H9 (cell line): ENCODE data around the gene PLCH1. TPM values are rescaled to one million over a fixed set of nuclear protein-coding genes. Genes with fewer than 3 reads are reported as not detected.

Source experiments
- DNase-seq: peaks from one replicate; pipeline ENCODE4 v3.0.0-alpha.2; 2017
- H2AFZ ChIP-seq: one replicate; pipeline ENCODE4 v1.6.1; 2013; ENCODE audit warnings: mild to moderate bottlenecking, low read length, control low read depth, moderate library complexity
- H2AK5ac ChIP-seq: 2 replicates; pipeline ENCODE4 v1.6.1; 2013; ENCODE audit warnings: low read length, control low read depth, mixed read lengths; ENCODE audit not compliant: insufficient read length
- H2BK120ac ChIP-seq: one replicate; pipeline ENCODE4 v1.6.1; 2013; ENCODE audit warnings: low read depth, mild to moderate bottlenecking, low read length, control low read depth, inconsistent platforms; ENCODE audit not compliant: poor library complexity, severe bottlenecking
- H2BK12ac ChIP-seq: 2 replicates; pipeline ENCODE4 v1.6.1; 2013; ENCODE audit warnings: low read length, control low read depth, mixed read lengths, low read depth; ENCODE audit not compliant: insufficient read length
- H2BK15ac ChIP-seq: 2 replicates; pipeline ENCODE4 v1.6.1; 2013; ENCODE audit warnings: low read depth, low read length, control low read depth
- H2BK20ac ChIP-seq: one replicate; pipeline ENCODE4 v1.6.1; 2013; ENCODE audit warnings: low read depth, mild to moderate bottlenecking, low read length, control low read depth, inconsistent platforms; ENCODE audit not compliant: poor library complexity, severe bottlenecking
- H2BK5ac ChIP-seq: 2 replicates; pipeline ENCODE4 v1.6.1; 2013; ENCODE audit warnings: low read length, control low read depth, mixed read lengths; ENCODE audit not compliant: insufficient read length
- H3K14ac ChIP-seq: 2 replicates; pipeline ENCODE4 v1.6.1; 2013; ENCODE audit warnings: low read length, control low read depth; ENCODE audit not compliant: insufficient read depth
- H3K18ac ChIP-seq: 2 replicates; pipeline ENCODE4 v1.6.1; 2013; ENCODE audit warnings: low read depth, mild to moderate bottlenecking, mixed read lengths, low read length, control low read depth; ENCODE audit not compliant: insufficient read length
- H3K23ac ChIP-seq: 2 replicates; pipeline ENCODE4 v1.6.1; 2013; ENCODE audit warnings: low read length, control low read depth, mixed read lengths, low read depth; ENCODE audit not compliant: insufficient read length
- H3K23me2 ChIP-seq: 2 replicates; pipeline ENCODE4 v1.6.1; 2013; ENCODE audit warnings: low read depth, mild to moderate bottlenecking, mixed read lengths, low read length, control low read depth; ENCODE audit not compliant: insufficient read length, poor library complexity, severe bottlenecking
- H3K27ac ChIP-seq: 2 replicates; pipeline ENCODE4 v1.5.1; 2013; ENCODE audit warnings: low read length, control low read depth, mixed read lengths, low read depth; ENCODE audit not compliant: insufficient read length
- H3K27me3 ChIP-seq: 2 replicates; pipeline ENCODE4 v1.6.1; 2013; ENCODE audit warnings: low read length, control low read depth, inconsistent platforms; ENCODE audit not compliant: insufficient read depth
- H3K4ac ChIP-seq: 2 replicates; pipeline ENCODE4 v1.6.1; 2013; ENCODE audit warnings: low read depth, mild to moderate bottlenecking, control low read depth, inconsistent platforms, low read length, moderate library complexity
- H3K4me1 ChIP-seq: 2 replicates; pipeline ENCODE4 v1.6.1; 2013; ENCODE audit warnings: low read length, control low read depth, inconsistent platforms; ENCODE audit not compliant: insufficient read depth
- H3K4me2 ChIP-seq: 2 replicates; pipeline ENCODE4 v1.6.1; 2013; ENCODE audit warnings: low read length, control low read depth, mixed read lengths; ENCODE audit not compliant: insufficient read length, insufficient read depth
- H3K56ac ChIP-seq: 2 replicates; pipeline ENCODE4 v1.6.1; 2013; ENCODE audit warnings: low read depth, mild to moderate bottlenecking, mixed read lengths, low read length, control low read depth; ENCODE audit not compliant: insufficient read length
- H3K79me1 ChIP-seq: 2 replicates; pipeline ENCODE4 v1.6.1; 2013; ENCODE audit warnings: low read depth, mild to moderate bottlenecking, moderate library complexity, low read length, control low read depth, inconsistent platforms; ENCODE audit not compliant: insufficient read depth, poor library complexity, severe bottlenecking
- H3K79me2 ChIP-seq: 2 replicates; pipeline ENCODE4 v1.6.1; 2013; ENCODE audit warnings: low read length, control low read depth, inconsistent platforms; ENCODE audit not compliant: insufficient read depth
- H3K9ac ChIP-seq: 2 replicates; pipeline ENCODE4 v1.6.1; 2013; ENCODE audit warnings: low read length, control low read depth, mixed read lengths; ENCODE audit not compliant: insufficient read length; ENCODE audit errors: extremely low read depth
- H3K9me3 ChIP-seq: one replicate; pipeline ENCODE4 v1.6.1; 2013; ENCODE audit warnings: low read depth, low read length, inconsistent platforms; ENCODE audit not compliant: control insufficient read depth
- H3T11ph ChIP-seq: one replicate; pipeline ENCODE4 v1.6.1; 2013; ENCODE audit warnings: mild to moderate bottlenecking, low read length, control low read depth, inconsistent platforms
- H4K20me1 ChIP-seq: one replicate; pipeline ENCODE4 v1.6.1; 2013; ENCODE audit not compliant: control insufficient read depth, insufficient read length, insufficient read depth
- H4K5ac ChIP-seq: 2 replicates; pipeline ENCODE4 v1.6.1; 2013; ENCODE audit warnings: low read depth, mild to moderate bottlenecking, mixed read lengths, low read length, control low read depth; ENCODE audit not compliant: insufficient read length
- H4K8ac ChIP-seq: replicated peaks from 2 replicates; pipeline ENCODE4 v1.6.1; 2013; ENCODE audit warnings: low read length, control low read depth, mixed read lengths, low read depth; ENCODE audit not compliant: insufficient read length
- H4K91ac ChIP-seq: 2 replicates; pipeline ENCODE4 v1.6.1; 2013; ENCODE audit warnings: low read depth, mild to moderate bottlenecking, moderate library complexity, mixed read lengths, low read length, control low read depth; ENCODE audit not compliant: insufficient read length
- H3K27ac Mint-ChIP-seq, 3 experiments: 2 replicates in 2 of 3; 3 replicates in 1 of 3; pipeline ENCODE4 v1.8.0; 2020 to 2021; ENCODE audit warnings: mixed read lengths in 3 of 3, mild to moderate bottlenecking in 1 of 3, moderate library complexity in 1 of 3
- H3K27me3 Mint-ChIP-seq: 2 replicates; pipeline ENCODE4 v1.8.0; 2021; ENCODE audit warnings: low read depth, mild to moderate bottlenecking, moderate library complexity, mixed read lengths
- H3K36me3 Mint-ChIP-seq, 3 experiments: 2 replicates in 2 of 3; 3 replicates in 1 of 3; pipeline ENCODE4 v1.8.0; 2020 to 2021; ENCODE audit warnings: low read depth in 3 of 3, mixed read lengths in 3 of 3; ENCODE audit not compliant: insufficient read depth in 1 of 3
- H3K4me1 Mint-ChIP-seq, 2 experiments: 2 replicates each; pipeline ENCODE4 v1.8.0; 2020; ENCODE audit warnings: mixed read lengths in 2 of 2
- H3K4me3 Mint-ChIP-seq, 2 experiments: 2 replicates in 1 of 2; 3 replicates in 1 of 2; pipeline ENCODE4 v1.8.0; 2020 to 2021; ENCODE audit warnings: mild to moderate bottlenecking in 2 of 2, mixed read lengths in 2 of 2, moderate library complexity in 1 of 2
- H3K9me3 Mint-ChIP-seq, 2 experiments: 2 replicates in 1 of 2; 3 replicates in 1 of 2; pipeline ENCODE4 v1.8.0; 2020; ENCODE audit warnings: mild to moderate bottlenecking in 2 of 2, mixed read lengths in 2 of 2, moderate library complexity in 1 of 2
- WGBS: extraction: QIAGEN DNeasy Blood & Tissue Kit; methylation state at CpG from one replicate; pipeline ENCODE4 v1.1.7; 2013; ENCODE audit warnings: missing lambda C conversion rate, low lambda C conversion rate, mixed read lengths; ENCODE audit not compliant: insufficient read length; ENCODE audit errors: extremely low coverage; 5-methylcytosine and 5-hydroxymethylcytosine counted together
- total RNA-seq: library from RNA; stranded (reverse); gene quantifications from 2 replicates; pipeline ENCODE4 v1.2.1, GENCODE V29; 2021
- TF ChIP-seq, protein P1 (sequence below): fragments of 200-600 bp; sonication (generic); conservative IDR thresholded peaks from 3 replicates; pipeline ENCODE4 v1.8.0; 2021; ENCODE audit warnings: antibody characterized with exemption, mild to moderate bottlenecking

The PLCH1 gene
- total RNA-seq, 1 experiment from 2014 or later = 19.0 TPM

DNA sequence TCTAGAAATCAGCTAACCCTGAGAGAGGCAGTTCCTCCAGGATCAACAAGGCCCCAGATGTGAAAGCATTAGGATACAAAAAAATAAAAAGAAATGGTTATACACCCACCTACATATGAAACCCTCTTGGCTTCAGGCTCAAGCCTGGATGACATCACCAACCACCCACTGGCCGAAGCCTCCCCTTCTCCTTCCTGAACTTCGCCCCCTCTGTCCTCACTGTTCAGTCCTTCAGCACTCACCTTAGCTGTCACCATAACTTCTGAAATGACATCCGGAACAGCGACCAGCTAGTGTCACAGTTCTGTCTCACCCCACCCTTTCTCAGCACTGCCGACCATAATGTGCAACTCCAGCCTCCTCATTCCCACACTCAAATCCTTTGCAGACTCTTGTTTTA lies 98.7 kb downstream of the PLCH1 start:
- H3K9me3 Mint-ChIP-seq = no peaks in the 10 kb centered on the region
- Histone ChIP-seq H2BK120ac (no peak overlapping the region), H2BK5ac (no peak overlapping the region)

More for the DNA sequence above, 98.7 kb downstream of the PLCH1 start:
- Histone ChIP-seq H3K9ac (no peak overlapping the region), H3K9me3 (no peaks in the 10 kb centered on the region), H3K79me2 (no peaks in the 10 kb centered on the region), H4K8ac (no peak overlapping the region), H2AK5ac (no peak overlapping the region), H2AFZ (no peak overlapping the region), H2BK20ac (no peak overlapping the region), H3K23me2 (no peaks in the 10 kb centered on the region), H3K23ac (no peak overlapping the region), H3K56ac (no peak overlapping the region), H4K5ac (no peak overlapping the region), H3K4ac (no peak overlapping the region), H4K20me1 (no peaks in the 10 kb centered on the region), H3K4me1 (peaks cover 7% of the 10 kb centered on the region; the same call in 1 of the 2 replicates), H4K91ac (no peak overlapping the region), H2BK15ac (no peak overlapping the region), H3K27me3 (no peaks in the 10 kb centered on the region), H3T11ph (no peak overlapping the region), H3K4me2 (no peak overlapping the region), H3K79me1 (no peaks in the 10 kb centered on the region), H2BK12ac (no peak overlapping the region), H3K18ac (no peak overlapping the region), H3K27ac (no peak overlapping the region), H3K14ac (no peak overlapping the region)
- Mint-ChIP-seq H3K27me3 (no peaks in the 10 kb centered on the region), H3K27ac (no peak overlapping the region), H3K36me3 (peaks cover 0 to 7% (median 0%) of the 10 kb centered on the region in 3 experiments; a peak in 2 of 7 replicates), H3K4me1 (peaks cover 12 to 13% of the 10 kb centered on the region in 2 experiments), H3K4me3 (no peak overlapping the region)
- TF ChIP-seq, protein P1, sequence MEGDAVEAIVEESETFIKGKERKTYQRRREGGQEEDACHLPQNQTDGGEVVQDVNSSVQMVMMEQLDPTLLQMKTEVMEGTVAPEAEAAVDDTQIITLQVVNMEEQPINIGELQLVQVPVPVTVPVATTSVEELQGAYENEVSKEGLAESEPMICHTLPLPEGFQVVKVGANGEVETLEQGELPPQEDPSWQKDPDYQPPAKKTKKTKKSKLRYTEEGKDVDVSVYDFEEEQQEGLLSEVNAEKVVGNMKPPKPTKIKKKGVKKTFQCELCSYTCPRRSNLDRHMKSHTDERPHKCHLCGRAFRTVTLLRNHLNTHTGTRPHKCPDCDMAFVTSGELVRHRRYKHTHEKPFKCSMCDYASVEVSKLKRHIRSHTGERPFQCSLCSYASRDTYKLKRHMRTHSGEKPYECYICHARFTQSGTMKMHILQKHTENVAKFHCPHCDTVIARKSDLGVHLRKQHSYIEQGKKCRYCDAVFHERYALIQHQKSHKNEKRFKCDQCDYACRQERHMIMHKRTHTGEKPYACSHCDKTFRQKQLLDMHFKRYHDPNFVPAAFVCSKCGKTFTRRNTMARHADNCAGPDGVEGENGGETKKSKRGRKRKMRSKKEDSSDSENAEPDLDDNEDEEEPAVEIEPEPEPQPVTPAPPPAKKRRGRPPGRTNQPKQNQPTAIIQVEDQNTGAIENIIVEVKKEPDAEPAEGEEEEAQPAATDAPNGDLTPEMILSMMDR = no peak
- DNase-seq = no peak
- WGBS = no CpG with 5 or more reads among the region's 5 CpGs
